Sigmoid colon (tissue), 4 donors: ENCODE data around the gene GJA1.

Experiments used
- EP300 ChIP-seq, 4 donors: sonication (generic); formaldehyde crosslinking; IDR thresholded peaks; one replicate each; pipeline ENCODE4 v1.6.1; 2017; ENCODE audit warnings: antibody characterized with exemption in 4 of 4
- POLR2A ChIP-seq, 2 donors: fragments of 450-650 bp; IDR thresholded peaks; one replicate each; pipeline ENCODE4 v1.6.1; 2016; ENCODE audit warnings: antibody characterized with exemption in 2 of 2, mild to moderate bottlenecking in 2 of 2, moderate library complexity in 2 of 2

DNA sequence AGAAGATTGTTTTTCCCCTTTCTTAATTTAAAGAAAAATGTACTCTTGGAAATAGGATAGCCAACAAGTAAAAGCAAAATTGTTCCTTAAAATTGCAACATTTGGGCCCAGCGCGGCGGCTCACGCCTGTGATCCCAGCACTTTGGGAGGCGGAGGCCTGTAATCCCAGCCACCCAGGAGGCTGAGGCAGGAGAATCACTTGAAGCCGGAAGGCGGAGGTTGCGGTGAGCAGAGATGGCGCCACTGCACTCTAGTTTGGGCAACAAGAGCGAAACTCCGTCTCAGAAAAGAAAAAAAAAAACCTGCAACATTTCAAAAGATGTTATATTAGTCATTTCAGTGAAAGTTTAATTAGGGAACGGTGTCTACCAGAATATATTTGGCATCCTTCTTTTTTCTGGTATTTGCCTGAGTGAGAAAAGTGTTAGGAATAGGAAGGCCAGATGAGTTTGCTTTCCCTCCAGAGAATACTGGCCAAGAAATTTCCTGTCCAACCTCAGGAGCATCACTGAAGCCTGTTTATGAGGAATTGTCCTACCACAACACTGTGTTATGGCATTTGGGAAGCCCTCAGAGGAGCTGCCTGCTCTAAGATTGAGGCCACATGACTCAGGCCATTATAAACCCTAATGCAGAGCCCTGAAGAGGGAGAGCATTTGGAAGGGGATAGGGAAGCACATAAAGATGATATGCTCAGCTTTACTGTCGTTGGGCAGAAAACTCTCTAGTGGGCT is 1.2 kb upstream of the GJA1 start:
- TF ChIP-seq EP300 (IDR thresholded peaks at IDR 0.05) (no peak), POLR2A (IDR thresholded peaks at IDR 0.05) (no peak)
